Breast epithelium (tissue), 4 donors: Measurements from ENCODE around the gene GHRHR. TPM values are rescaled to one million over a fixed set of nuclear protein-coding genes. Genes with fewer than 3 reads are reported as not detected.

ENCODE experiments used
- DNase-seq, 2 donors: peaks; one replicate each; pipeline ENCODE4 v3.0.0-alpha.2; 2019; ENCODE audit warnings: low spot score in 2 of 2
- H3K27ac ChIP-seq, 2 donors: fragments of 200-600 bp; sonication (generic) in 1 of 2; one replicate each; pipeline ENCODE4 v1.5.1; 2016 to 2019; ENCODE audit warnings: mild to moderate bottlenecking in 1 of 2
- H3K27me3 ChIP-seq, 2 donors: fragments of 200-600 bp; sonication (generic) in 1 of 2; one replicate each; pipeline versions ENCODE4 v1.5.1 to v1.6.0; 2017 to 2019; ENCODE audit warnings: control low read depth in 1 of 2, mild to moderate bottlenecking in 1 of 2
- H3K36me3 ChIP-seq: fragments of 200-600 bp; one replicate; pipeline ENCODE4 v1.5.1; 2019
- H3K4me1 ChIP-seq, 2 donors: fragments of 200-600 bp; sonication (generic); one replicate each; pipeline ENCODE4 v1.5.1; 2016 to 2019; ENCODE audit warnings: control low read depth in 1 of 2
- H3K4me3 ChIP-seq, 3 donors: fragments of 200-600 bp; sonication (generic); 1 replicate in 2 of 3; 2 replicates in 1 of 3; pipeline ENCODE4 v1.5.1; 2016 to 2019; ENCODE audit warnings: mild to moderate bottlenecking in 3 of 3, moderate library complexity in 2 of 3
- H3K9me3 ChIP-seq, 2 donors: fragments of 200-600 bp; sonication (generic) in 1 of 2; one replicate each; pipeline ENCODE4 v1.5.1; 2016 to 2019; ENCODE audit warnings: control low read depth in 1 of 2
- CTCF ChIP-seq, 3 donors: fragments of 450-650 bp; IDR thresholded peaks; one replicate each; pipeline ENCODE4 v1.5.1; 2016 to 2017; ENCODE audit warnings: antibody characterized with exemption in 3 of 3, mild to moderate bottlenecking in 3 of 3, moderate library complexity in 3 of 3
- POLR2A ChIP-seq: fragments of 450-650 bp; IDR thresholded peaks from one replicate; pipeline ENCODE4 v1.6.1; 2016; ENCODE audit warnings: antibody characterized with exemption, mild to moderate bottlenecking, moderate library complexity
- POLR2AphosphoS5 ChIP-seq, 3 donors: sonication (generic); formaldehyde crosslinking; IDR thresholded peaks; one replicate each; pipeline ENCODE4 v1.6.1; 2017; ENCODE audit warnings: antibody characterized with exemption in 3 of 3
- intact Hi-C: fragments of 100-400 bp; cut with DNase I; formaldehyde crosslinking; loops from one replicate; pipeline ENCODE4 v1.15.1; 2023; ENCODE audit warnings: low total_unique reads
- total RNA-seq, 3 donors: library from RNA; depleted of rRNA; stranded (reverse); fragments of >200 nt; gene quantifications; one replicate each; pipeline ENCODE4 v1.1.0, GENCODE V29; 2016

The GHRHR gene
- total RNA-seq, 3 donors from 2014 or later: not detected

GRCh38 chr7:30965372-30965771, 1.6 kb downstream of the GHRHR start:
- intact Hi-C loops: no loop called here
- H3K4me1 ChIP-seq: no peaks in the 10 kb centered on the region
- no peak for DNase-seq
- TF ChIP-seq CTCF (IDR thresholded peaks at IDR 0.05) (no peak), POLR2AphosphoS5 (IDR thresholded peaks at IDR 0.05) (no peak), POLR2A (no peak)
- H3K4me3 ChIP-seq: no peak overlapping the region
- no peaks in the 10 kb centered on the region for H3K27me3 ChIP-seq
- H3K9me3 ChIP-seq: no peaks in the 10 kb centered on the region
- H3K27ac ChIP-seq: no peak overlapping the region
- H3K36me3 ChIP-seq: no peaks in the 10 kb centered on the region

GRCh38 chr7:30965883-30966282, 2.1 kb downstream of the GHRHR start:
- no peaks in the 10 kb centered on the region for H3K36me3 ChIP-seq
- no peaks in the 10 kb centered on the region for H3K9me3 ChIP-seq
- no peak overlapping the region for H3K27ac ChIP-seq
- TF ChIP-seq POLR2A (no peak), CTCF (IDR thresholded peaks at IDR 0.05) (no peak), POLR2AphosphoS5 (IDR thresholded peaks at IDR 0.05) (no peak)
- intact Hi-C loops: no loop called here
- H3K4me1 ChIP-seq: no peaks in the 10 kb centered on the region
- DNase-seq: no peak
- no peaks in the 10 kb centered on the region for H3K27me3 ChIP-seq
- no peak overlapping the region for H3K4me3 ChIP-seq

GRCh38 chr7:30968294-30968693, 4.5 kb downstream of the GHRHR start:
- DNase-seq: no peak
- Histone ChIP-seq H3K4me1 (no peaks in the 10 kb centered on the region), H3K27me3 (no peaks in the 10 kb centered on the region), H3K27ac (no peak overlapping the region), H3K9me3 (no peaks in the 10 kb centered on the region), H3K4me3 (no peak overlapping the region), H3K36me3 (no peaks in the 10 kb centered on the region)
- intact Hi-C loops: no loop called here
- TF ChIP-seq POLR2AphosphoS5 (IDR thresholded peaks at IDR 0.05) (no peak), POLR2A (no peak), CTCF (IDR thresholded peaks at IDR 0.05) (no peak)

GRCh38 chr7:30968747-30969603, 5.2 kb downstream of the GHRHR start:
- intact Hi-C loops: no loop called here
- DNase-seq: no peak
- TF ChIP-seq POLR2A (no peak), POLR2AphosphoS5 (IDR thresholded peaks at IDR 0.05) (no peak), CTCF (IDR thresholded peaks at IDR 0.05) (no peak)
- no peaks in the 10 kb centered on the region for H3K36me3 ChIP-seq
- no peaks in the 10 kb centered on the region for H3K4me1 ChIP-seq
- no peak overlapping the region for H3K27ac ChIP-seq
- no peaks in the 10 kb centered on the region for H3K27me3 ChIP-seq
- no peak overlapping the region for H3K4me3 ChIP-seq
- H3K9me3 ChIP-seq: no peaks in the 10 kb centered on the region

- no peaks in the 10 kb centered on the region for H3K27me3 ChIP-seq
- no peaks in the 10 kb centered on the region for H3K36me3 ChIP-seq
- DNase-seq: no peak
- H3K4me3 ChIP-seq: no peak overlapping the region
- H3K27ac ChIP-seq: no peak overlapping the region
- no peaks in the 10 kb centered on the region for H3K4me1 ChIP-seq
- intact Hi-C loops: no loop called here
- TF ChIP-seq CTCF (IDR thresholded peaks at IDR 0.05) (no peak), POLR2AphosphoS5 (IDR thresholded peaks at IDR 0.05) (no peak), POLR2A (no peak)
- no peaks in the 10 kb centered on the region for H3K9me3 ChIP-seq
Measured at GRCh38 chr7:30969604-30969970, 5.8 kb downstream of the GHRHR start.
